Measurements from ENCODE around the gene IER3. TPM values are rescaled to one million over a fixed set of nuclear protein-coding genes. Genes with fewer than 3 reads are reported as not detected.

IER3 gene
- total and polyA plus RNA-seq, 2 of the 8 experiments (the other 6 are each of a cell fraction or from before 2014, with no cell fraction given) = 11.9 to 26.5 TPM

GRCh38 chr6:30769088-30769852, 24.9 kb upstream of the IER3 start (continued):
- TF ChIP-seq RNF2 (IDR thresholded peaks at IDR 0.05; ENCODE audit: borderline replicate concordance, low read depth, low read length, missing control alignments, poor library complexity, severe bottlenecking) = no peak
